Neuronal stem cell (in vitro differentiated cells): ENCODE data around the gene RPS3.
"Not testable (repeated sequence)": the region's sequence is repeated elsewhere in the genome, so short reads cannot be mapped to it uniquely, and the experiment has no call there.

Experiments
- DNase-seq: peaks from one replicate; pipeline ENCODE4 v3.0.0-alpha.2; 2013; ENCODE audit warnings: low spot score
- H2AFZ ChIP-seq: one replicate; pipeline ENCODE4 v1.6.1; 2013; ENCODE audit warnings: mild to moderate bottlenecking, low read length, inconsistent platforms
- H2AK5ac ChIP-seq: 2 replicates; pipeline ENCODE4 v1.6.1; 2013; ENCODE audit warnings: low read depth, mild to moderate bottlenecking, inconsistent platforms, low read length, moderate library complexity, mixed read lengths
- H2BK120ac ChIP-seq: 2 replicates; pipeline ENCODE4 v1.6.1; 2013; ENCODE audit warnings: low read depth, mild to moderate bottlenecking, inconsistent platforms, low read length, moderate library complexity, mixed read lengths
- H2BK12ac ChIP-seq: one replicate; pipeline ENCODE4 v1.6.1; 2013; ENCODE audit warnings: low read length, inconsistent platforms
- H2BK15ac ChIP-seq: 2 replicates; pipeline ENCODE4 v1.6.1; 2013; ENCODE audit warnings: mild to moderate bottlenecking, low read length, inconsistent platforms, mixed read lengths
- H2BK5ac ChIP-seq: one replicate; pipeline ENCODE4 v1.6.1; 2013; ENCODE audit warnings: inconsistent platforms, mild to moderate bottlenecking, low read length, moderate library complexity
- H3K14ac ChIP-seq: one replicate; pipeline ENCODE4 v1.6.1; 2013; ENCODE audit warnings: low read length, inconsistent platforms
- H3K18ac ChIP-seq: 2 replicates; pipeline ENCODE4 v1.6.1; 2013; ENCODE audit warnings: low read length, inconsistent platforms
- H3K23ac ChIP-seq: 2 replicates; pipeline ENCODE4 v1.6.1; 2013; ENCODE audit warnings: low read depth, mild to moderate bottlenecking, mixed read lengths, low read length, inconsistent platforms; ENCODE audit not compliant: poor library complexity
- H3K27ac ChIP-seq: replicated peaks from 3 replicates; pipeline ENCODE4 v1.5.1; 2013; ENCODE audit warnings: low read length, inconsistent platforms
- H3K27me3 ChIP-seq, 3 experiments: 2 replicates each; pipeline ENCODE4 v1.6.1; 2013; ENCODE audit warnings: low read length in 3 of 3, mild to moderate bottlenecking in 2 of 3, inconsistent platforms in 1 of 3, low read depth in 1 of 3, mixed read lengths in 1 of 3, moderate library complexity in 1 of 3; ENCODE audit not compliant: control insufficient read depth in 3 of 3, insufficient read depth in 3 of 3
- H3K36me3 ChIP-seq, 2 donors: replicated peaks in 1 of 2; 2 replicates each; pipeline ENCODE4 v1.6.1; 2013; ENCODE audit warnings: low read length in 2 of 2; ENCODE audit not compliant: control insufficient read depth in 2 of 2, insufficient read depth in 2 of 2
- H3K4ac ChIP-seq: 2 replicates; pipeline ENCODE4 v1.6.1; 2013; ENCODE audit warnings: inconsistent platforms, mild to moderate bottlenecking, low read length, moderate library complexity
- H3K4me1 ChIP-seq, 2 donors: 1 replicate in 1 of 2; 2 replicates in 1 of 2; pipeline ENCODE4 v1.6.1; 2013; ENCODE audit warnings: low read length in 2 of 2, low read depth in 1 of 2; ENCODE audit not compliant: control insufficient read depth in 2 of 2, insufficient read depth in 1 of 2
- H3K4me2 ChIP-seq: one replicate; pipeline ENCODE4 v1.6.1; 2013; ENCODE audit warnings: mild to moderate bottlenecking, low read length, inconsistent platforms; ENCODE audit not compliant: insufficient read depth, poor library complexity, severe bottlenecking
- H3K4me3 ChIP-seq, 2 donors: 2 replicates each; pipeline ENCODE4 v1.5.1; 2013; ENCODE audit warnings: low read length in 2 of 2, mild to moderate bottlenecking in 2 of 2, inconsistent platforms in 1 of 2, moderate library complexity in 1 of 2
- H3K79me1 ChIP-seq: one replicate; pipeline ENCODE4 v1.6.1; 2013; ENCODE audit warnings: low read depth, mild to moderate bottlenecking, inconsistent platforms, low read length, moderate library complexity
- H3K9ac ChIP-seq: one replicate; pipeline ENCODE4 v1.6.1; 2013; ENCODE audit warnings: mild to moderate bottlenecking, low read depth, low read length, inconsistent platforms; ENCODE audit not compliant: poor library complexity
- H3K9me3 ChIP-seq, 2 donors: replicated peaks in 1 of 2; 2 replicates each; pipeline versions ENCODE3 to v1.6.1; 2013; ENCODE audit warnings: low read length in 2 of 2, mild to moderate bottlenecking in 2 of 2, inconsistent platforms in 1 of 2, low read depth in 1 of 2, mixed read lengths in 1 of 2, moderate library complexity in 1 of 2; ENCODE audit not compliant: control insufficient read depth in 2 of 2, insufficient read depth in 1 of 2
- H4K8ac ChIP-seq: one replicate; pipeline ENCODE4 v1.6.1; 2013; ENCODE audit warnings: low read depth, mild to moderate bottlenecking, inconsistent platforms, low read length, moderate library complexity
- H4K91ac ChIP-seq: one replicate; pipeline ENCODE4 v1.6.1; 2013; ENCODE audit warnings: low read length, low read depth, mild to moderate bottlenecking, inconsistent platforms; ENCODE audit not compliant: poor library complexity
- WGBS, 2 donors: extraction: QIAGEN DNeasy Blood & Tissue Kit; methylation state at CpG; one replicate each; pipeline ENCODE4 v1.1.7; 2013; ENCODE audit warnings: missing lambda C conversion rate in 2 of 2, mixed read lengths in 1 of 2; ENCODE audit not compliant: insufficient read length in 2 of 2, insufficient replicate concordance in 1 of 2; ENCODE audit errors: extremely low coverage in 2 of 2; 5-methylcytosine and 5-hydroxymethylcytosine counted together

Gene RPS3

GRCh38 chr11:75413146-75413545 is 13.8 kb downstream of the RPS3 start:
- H2BK15ac ChIP-seq, H3K4me3 ChIP-seq, H3K4me2 ChIP-seq, H3K4ac ChIP-seq, H4K8ac ChIP-seq, H3K18ac ChIP-seq, DNase-seq, H3K9ac ChIP-seq, H3K23ac ChIP-seq, H2BK120ac ChIP-seq, H3K14ac ChIP-seq, H4K91ac ChIP-seq, H2AK5ac ChIP-seq, H3K27me3 ChIP-seq, H2AFZ ChIP-seq, H3K9me3 ChIP-seq, H2BK5ac ChIP-seq, H2BK12ac ChIP-seq, H3K4me1 ChIP-seq, H3K27ac ChIP-seq: not testable (repeated sequence)
- Histone ChIP-seq H3K79me1 (peaks cover 14% of the 10 kb centered on the region), H3K36me3 (peaks cover 41 to 65% of the 10 kb centered on the region in 2 donors)
- WGBS, 2 donors, result no CpG with 5 or more reads among the region's 10 CpGs

GRCh38 chr11:75413864-75414263 is 14.5 kb downstream of the RPS3 start:
- no CpG with 5 or more reads among the region's 2 CpGs for WGBS, 2 donors
- Histone ChIP-seq H3K27ac (no peak overlapping the region), H3K14ac (no peak overlapping the region), H3K27me3 (no peaks in the 10 kb centered on the region), H3K4me2 (no peak overlapping the region), H2BK120ac (no peak overlapping the region), H3K18ac (no peak overlapping the region), H2BK5ac (no peak overlapping the region), H2BK12ac (no peak overlapping the region), H4K8ac (no peak overlapping the region), H3K9me3 (peaks cover 0 to under 1% of the 10 kb centered on the region in 2 donors), H2AFZ (no peak overlapping the region), H2BK15ac (no peak overlapping the region), H3K36me3 (peaks cover 38 to 62% of the 10 kb centered on the region in 2 donors), H3K4me3 (peak overlapping the region in 1 of 2 donors; percentile 58), H3K9ac (no peak overlapping the region), H4K91ac (no peak overlapping the region), H3K79me1 (peaks cover 14% of the 10 kb centered on the region), H2AK5ac (no peak overlapping the region), H3K4me1 (no peaks in the 10 kb centered on the region), H3K23ac (no peak overlapping the region), H3K4ac (no peak overlapping the region)
- DNase-seq, result no peak

- DNase-seq, result no peak
- no peak overlapping the region for H2AFZ ChIP-seq
- no CpG with 5 or more reads among the region's 14 CpGs for WGBS, 2 donors
- H3K18ac ChIP-seq, result peak overlapping the region; percentile 86
- no peak overlapping the region for H3K4me3 ChIP-seq
- no peak overlapping the region for H4K8ac ChIP-seq
- H2BK5ac ChIP-seq, result no peak overlapping the region
- peak overlapping the region; percentile 77 for H2BK12ac ChIP-seq
- H3K9me3 ChIP-seq, result no peaks in the 10 kb centered on the region
- peaks cover 22 to 27% of the 10 kb centered on the region in 2 donors for H3K4me1 ChIP-seq
- H3K4ac ChIP-seq, result no peak overlapping the region
- peak overlapping the region; percentile 77 for H2AK5ac ChIP-seq
- no peak overlapping the region for H3K9ac ChIP-seq
- peaks cover 12% of the 10 kb centered on the region for H3K79me1 ChIP-seq
- no peak overlapping the region for H3K4me2 ChIP-seq
- H3K23ac ChIP-seq, result peak overlapping the region; percentile 86
- H3K27ac ChIP-seq, result peak overlapping the region; percentile 53
- H2BK15ac ChIP-seq, result peak overlapping the region; percentile 41
- H3K36me3 ChIP-seq, result peaks cover 28 to 48% of the 10 kb centered on the region in 2 donors
- H3K14ac ChIP-seq, result peak overlapping the region; percentile 90
- H4K91ac ChIP-seq, result no peak overlapping the region
- H2BK120ac ChIP-seq, result no peak overlapping the region
- no peaks in the 10 kb centered on the region for H3K27me3 ChIP-seq
Measured at GRCh38 chr11:75420224-75421034, 21.1 kb downstream of the RPS3 start.

GRCh38 chr11:75421035-75421602 is 21.8 kb downstream of the RPS3 start:
- Histone ChIP-seq H2AFZ (peak overlapping the region; percentile 19), H3K4me2 (no peak overlapping the region), H2BK120ac (no peak overlapping the region), H3K79me1 (peaks cover 12% of the 10 kb centered on the region), H3K18ac (peak overlapping the region; percentile 86), H3K14ac (peak overlapping the region; percentile 90), H3K9ac (no peak overlapping the region), H2BK12ac (peak overlapping the region; percentile 77), H3K4me3 (no peak overlapping the region), H3K27me3 (no peaks in the 10 kb centered on the region), H4K91ac (no peak overlapping the region), H2AK5ac (peak overlapping the region; percentile 77), H2BK15ac (peak overlapping the region; percentile 41), H4K8ac (no peak overlapping the region), H3K4me1 (peaks cover 22 to 27% of the 10 kb centered on the region in 2 donors), H3K9me3 (no peaks in the 10 kb centered on the region), H2BK5ac (no peak overlapping the region), H3K27ac (peak overlapping the region; percentile 53), H3K4ac (no peak overlapping the region), H3K23ac (peak overlapping the region; percentile 86), H3K36me3 (peaks cover 26 to 44% of the 10 kb centered on the region in 2 donors)
- WGBS, 2 donors, result no CpG with 5 or more reads among the region's 11 CpGs
- DNase-seq, result no peak
